Measurements from ENCODE around the gene SFTA2. TPM values are rescaled to one million over a fixed set of nuclear protein-coding genes. Genes with fewer than 3 reads are reported as not detected.

Gene SFTA2
- total RNA-seq, 1 donor from 2014 or later = 2.7 TPM

DNA sequence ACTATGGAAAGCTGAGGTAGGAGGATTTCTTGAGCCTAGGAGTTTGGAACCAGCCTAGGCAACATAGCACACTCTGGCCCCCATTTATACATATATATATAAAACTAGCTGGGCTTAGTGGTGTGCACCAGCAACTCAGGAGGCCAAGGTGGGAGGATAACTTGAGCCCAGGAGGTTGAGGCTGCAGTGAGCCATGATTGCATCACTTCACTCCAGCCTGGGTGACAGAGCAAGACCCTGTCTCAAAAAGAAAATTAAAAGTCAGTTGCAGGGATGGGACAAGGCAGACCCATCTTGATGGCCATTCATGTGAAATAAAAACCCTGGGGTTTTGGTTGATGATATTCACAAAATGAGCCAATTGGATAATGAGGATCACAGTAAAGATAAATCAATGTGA lies 30.5 kb downstream of the SFTA2 start:
- no peak overlapping the region for H3K4me3 Mint-ChIP-seq
- H3K9me3 Mint-ChIP-seq = no peaks in the 10 kb centered on the region
- no peak for DNase-seq (ENCODE audit: extremely low spot score, unreplicated experiment)
- TF ChIP-seq, protein P1, sequence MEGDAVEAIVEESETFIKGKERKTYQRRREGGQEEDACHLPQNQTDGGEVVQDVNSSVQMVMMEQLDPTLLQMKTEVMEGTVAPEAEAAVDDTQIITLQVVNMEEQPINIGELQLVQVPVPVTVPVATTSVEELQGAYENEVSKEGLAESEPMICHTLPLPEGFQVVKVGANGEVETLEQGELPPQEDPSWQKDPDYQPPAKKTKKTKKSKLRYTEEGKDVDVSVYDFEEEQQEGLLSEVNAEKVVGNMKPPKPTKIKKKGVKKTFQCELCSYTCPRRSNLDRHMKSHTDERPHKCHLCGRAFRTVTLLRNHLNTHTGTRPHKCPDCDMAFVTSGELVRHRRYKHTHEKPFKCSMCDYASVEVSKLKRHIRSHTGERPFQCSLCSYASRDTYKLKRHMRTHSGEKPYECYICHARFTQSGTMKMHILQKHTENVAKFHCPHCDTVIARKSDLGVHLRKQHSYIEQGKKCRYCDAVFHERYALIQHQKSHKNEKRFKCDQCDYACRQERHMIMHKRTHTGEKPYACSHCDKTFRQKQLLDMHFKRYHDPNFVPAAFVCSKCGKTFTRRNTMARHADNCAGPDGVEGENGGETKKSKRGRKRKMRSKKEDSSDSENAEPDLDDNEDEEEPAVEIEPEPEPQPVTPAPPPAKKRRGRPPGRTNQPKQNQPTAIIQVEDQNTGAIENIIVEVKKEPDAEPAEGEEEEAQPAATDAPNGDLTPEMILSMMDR (conservative IDR thresholded peaks at IDR 0.05) = no peak
- H3K27me3 Mint-ChIP-seq = no peaks in the 10 kb centered on the region
- H3K4me1 Mint-ChIP-seq (ENCODE audit: unreplicated experiment) = peaks cover 8% of the 10 kb centered on the region
- H3K36me3 Mint-ChIP-seq = no peaks in the 10 kb centered on the region
- H3K27ac Mint-ChIP-seq = no peak overlapping the region

DNA sequence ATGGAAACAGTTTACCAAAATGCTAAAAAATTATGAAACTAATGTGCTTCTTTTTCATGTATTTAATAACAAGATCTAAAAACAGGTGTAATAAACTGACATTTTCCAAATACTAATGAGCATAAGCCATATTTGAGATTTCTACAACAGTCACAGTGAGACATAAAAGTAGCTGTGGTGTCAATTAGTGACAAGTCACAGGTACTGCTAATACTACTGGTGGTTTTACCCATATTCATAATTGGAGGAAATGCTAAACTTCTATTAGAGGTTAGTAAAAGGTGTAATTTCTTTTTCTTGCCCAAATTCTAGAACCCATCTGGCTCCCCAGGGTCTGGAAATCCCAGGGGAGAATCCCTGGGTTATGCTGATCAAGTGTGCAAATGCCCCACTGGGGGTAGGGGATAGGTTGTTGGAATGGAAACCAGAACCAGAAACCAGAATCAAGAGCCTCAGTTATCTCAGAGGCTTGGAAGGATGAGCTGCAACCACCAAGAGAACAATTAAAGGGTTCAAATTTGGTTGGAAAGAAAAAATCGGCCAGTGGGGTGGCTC lies 31.0 kb downstream of the SFTA2 start:
- Mint-ChIP-seq H3K4me3 (no peak overlapping the region), H3K27ac (no peak overlapping the region), H3K9me3 (no peaks in the 10 kb centered on the region), H3K36me3 (no peaks in the 10 kb centered on the region), H3K27me3 (no peaks in the 10 kb centered on the region), H3K4me1 (ENCODE audit: unreplicated experiment) (peaks cover 8% of the 10 kb centered on the region)
- no peak for DNase-seq (ENCODE audit: extremely low spot score, unreplicated experiment)
- TF ChIP-seq, protein P1 (conservative IDR thresholded peaks at IDR 0.05) = no peak

DNA sequence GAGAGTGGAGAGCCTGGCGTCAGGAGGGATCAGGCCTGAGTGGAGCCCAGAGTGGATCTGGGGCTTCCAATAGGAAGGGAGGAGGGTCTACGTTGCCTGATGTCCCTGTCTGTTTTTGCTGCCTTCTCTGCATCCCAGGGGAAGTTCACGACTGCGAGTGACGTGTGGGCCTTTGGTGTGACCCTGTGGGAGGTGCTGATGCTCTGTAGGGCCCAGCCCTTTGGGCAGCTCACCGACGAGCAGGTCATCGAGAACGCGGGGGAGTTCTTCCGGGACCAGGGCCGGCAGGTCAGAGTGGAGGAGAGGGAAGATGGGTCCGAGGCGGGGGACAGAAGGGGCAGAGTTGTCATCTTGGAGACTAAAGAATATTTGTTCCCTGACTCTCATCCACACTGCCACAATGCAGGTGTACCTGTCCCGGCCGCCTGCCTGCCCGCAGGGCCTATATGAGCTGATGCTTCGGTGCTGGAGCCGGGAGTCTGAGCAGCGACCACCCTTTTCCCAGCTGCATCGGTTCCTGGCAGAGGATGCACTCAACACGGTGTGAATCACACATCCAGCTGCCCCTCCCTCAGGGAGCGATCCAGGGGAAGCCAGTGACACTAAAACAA lies 33.1 kb downstream of the SFTA2 start:
- Mint-ChIP-seq H3K4me3 (no peak overlapping the region), H3K9me3 (no peaks in the 10 kb centered on the region), H3K27ac (no peak overlapping the region), H3K36me3 (peaks cover 9% of the 10 kb centered on the region), H3K4me1 (ENCODE audit: unreplicated experiment) (peaks cover 8% of the 10 kb centered on the region), H3K27me3 (no peaks in the 10 kb centered on the region)
- TF ChIP-seq, protein P1 (conservative IDR thresholded peaks at IDR 0.05) = no peak
- DNase-seq (ENCODE audit: extremely low spot score, unreplicated experiment) = no peak

DNA sequence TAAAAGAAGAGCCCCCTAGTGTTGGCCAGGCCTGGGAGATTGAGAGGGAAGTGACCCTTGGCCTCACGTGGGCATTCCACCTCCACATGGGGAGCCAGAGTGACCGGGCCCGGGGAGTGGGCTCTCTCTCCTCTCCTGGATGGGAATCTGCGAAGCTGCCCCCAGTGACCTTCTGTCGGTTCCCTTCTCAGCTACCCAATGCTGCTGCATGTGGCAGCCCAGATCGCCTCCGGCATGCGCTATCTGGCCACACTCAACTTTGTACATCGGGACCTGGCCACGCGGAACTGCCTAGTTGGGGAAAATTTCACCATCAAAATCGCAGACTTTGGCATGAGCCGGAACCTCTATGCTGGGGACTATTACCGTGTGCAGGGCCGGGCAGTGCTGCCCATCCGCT lies 34.1 kb downstream of the SFTA2 start:
- H3K36me3 Mint-ChIP-seq = peaks cover 9% of the 10 kb centered on the region
- no peaks in the 10 kb centered on the region for H3K9me3 Mint-ChIP-seq
- peaks cover 7% of the 10 kb centered on the region for H3K4me1 Mint-ChIP-seq (ENCODE audit: unreplicated experiment)

DNA sequence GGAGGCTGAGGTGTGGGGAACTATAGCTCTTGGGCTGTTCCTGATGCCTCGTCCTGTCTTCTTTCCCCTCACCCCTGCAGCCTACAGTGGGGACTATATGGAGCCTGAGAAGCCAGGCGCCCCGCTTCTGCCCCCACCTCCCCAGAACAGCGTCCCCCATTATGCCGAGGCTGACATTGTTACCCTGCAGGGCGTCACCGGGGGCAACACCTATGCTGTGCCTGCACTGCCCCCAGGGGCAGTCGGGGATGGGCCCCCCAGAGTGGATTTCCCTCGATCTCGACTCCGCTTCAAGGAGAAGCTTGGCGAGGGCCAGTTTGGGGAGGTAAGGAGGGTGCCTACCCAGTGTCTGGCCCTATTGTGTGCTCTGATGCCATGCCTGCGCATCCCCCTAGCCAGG lies 35.4 kb downstream of the SFTA2 start:
- TF ChIP-seq, protein P1 (conservative IDR thresholded peaks at IDR 0.05) = no peak
- Mint-ChIP-seq H3K36me3 (peaks cover 14% of the 10 kb centered on the region), H3K4me3 (no peak overlapping the region), H3K9me3 (no peaks in the 10 kb centered on the region), H3K27me3 (no peaks in the 10 kb centered on the region), H3K4me1 (ENCODE audit: unreplicated experiment) (peaks cover 6% of the 10 kb centered on the region), H3K27ac (no peak overlapping the region)
- DNase-seq (ENCODE audit: extremely low spot score, unreplicated experiment) = no peak

More for the DNA sequence above, 34.1 kb downstream of the SFTA2 start:
- no peak for DNase-seq (ENCODE audit: extremely low spot score, unreplicated experiment)
- no peak overlapping the region for H3K27ac Mint-ChIP-seq
- H3K27me3 Mint-ChIP-seq = no peaks in the 10 kb centered on the region
- no peak overlapping the region for H3K4me3 Mint-ChIP-seq
- TF ChIP-seq, protein P1 (conservative IDR thresholded peaks at IDR 0.05) = no peak

Data from type B pancreatic cell (in vitro differentiated cells).